K562 (cell line): Measurements from ENCODE around the gene SHROOM3. TPM values are rescaled to one million over a fixed set of nuclear protein-coding genes. Genes with fewer than 3 reads are reported as not detected.

Experiments used
- ATAC-seq: fragments of 200-7000 bp; cut with Tn5 transposase; 3 replicates; pipeline ENCODE4 v1.9.1; 2020; ENCODE audit warnings: moderate library complexity
- BruUV-seq: library from RNA; stranded (reverse); fragments of 400-500 nt; replicated peaks from 2 replicates; lab custom pipeline; 2021; lab: Mats Ljungman, UMichigan
- CTCF ChIA-PET: fragments of 300-600 bp; formaldehyde crosslinking; extraction: SDS; loops from one replicate; lab custom pipeline; 2021; ENCODE audit warnings: low intra/inter-chr PET ratio; lab: Yijun Ruan, JAX
- POLR2A ChIA-PET: fragments of 300-600, 350-650 bp; sonication (Branson Sonifier 250); formaldehyde crosslinking; extraction: SDS; loops from one replicate; lab custom pipeline; 2021; ENCODE audit warnings: antibody characterized with exemption, inconsistent platforms; lab: Yijun Ruan, JAX
- DNase-seq, 4 experiments: peaks; one replicate each; pipeline versions ENCODE4 v3.0.0 to v3.0.0-alpha.2; 2011 to 2018; ENCODE audit warnings: low spot score in 3 of 4, mixed read lengths in 3 of 4; ENCODE audit errors: extremely low read depth in 1 of 4
- FAIRE-seq: peaks from 2 replicates; lab custom pipeline; 2011; peaks lifted over from hg19 to GRCh38; lab: Jason Lieb, UNC
- H2AFZ ChIP-seq: 2 replicates; pipeline ENCODE4 v1.6.0; 2011; ENCODE audit warnings: low read depth, low read length, control low read depth, inconsistent platforms
- H3K27ac ChIP-seq: fragments of 200-600 bp; 3 replicates; pipeline ENCODE4 v1.8.0; 2011; ENCODE audit warnings: low read depth, mild to moderate bottlenecking, control low read depth, inconsistent platforms, low read length, moderate library complexity, mixed read lengths; ENCODE audit errors: extremely low read depth
- H3K27me3 ChIP-seq, 2 experiments: fragments of 300-600 bp in 1 of 2; 2 replicates in 1 of 2; 3 replicates in 1 of 2; pipeline versions ENCODE4 v1.6.0 to v1.8.0; 2011; ENCODE audit warnings: inconsistent platforms in 2 of 2, low read length in 2 of 2, mild to moderate bottlenecking in 1 of 2, mixed read lengths in 1 of 2, moderate library complexity in 1 of 2; ENCODE audit not compliant: control insufficient read depth in 2 of 2, insufficient read depth in 2 of 2
- H3K36me3 ChIP-seq: fragments of 300-600 bp; 3 replicates; pipeline ENCODE4 v1.8.0; 2011; ENCODE audit warnings: mild to moderate bottlenecking, low read length, inconsistent platforms; ENCODE audit not compliant: control insufficient read depth, insufficient read depth
- H3K4me1 ChIP-seq, 2 experiments: fragments of 200-600 bp in 1 of 2; replicated peaks in 1 of 2; 2 replicates in 1 of 2; 3 replicates in 1 of 2; pipeline versions ENCODE4 v1.5.1 to v1.8.0; 2011; ENCODE audit warnings: inconsistent platforms in 2 of 2, low read length in 2 of 2, mild to moderate bottlenecking in 1 of 2, mixed read lengths in 1 of 2, moderate library complexity in 1 of 2; ENCODE audit not compliant: control insufficient read depth in 2 of 2, insufficient read depth in 2 of 2
- H3K4me2 ChIP-seq: 2 replicates; pipeline ENCODE4 v1.6.1; 2011; ENCODE audit warnings: low read length, control low read depth, inconsistent platforms, mixed read lengths; ENCODE audit not compliant: insufficient read depth
- H3K4me3 ChIP-seq: fragments of 200-600 bp; sonication (generic), shearing (Covaris generic); 2 replicates; pipeline ENCODE4 v1.5.1; 2016; ENCODE audit warnings: control low read depth, inconsistent platforms
- H3K79me2 ChIP-seq: fragments of 200-600 bp; 3 replicates; pipeline ENCODE4 v1.8.0; 2011; ENCODE audit warnings: low read length, inconsistent platforms; ENCODE audit not compliant: control insufficient read depth, insufficient read depth
- H3K9ac ChIP-seq, 2 experiments: 2 replicates each; pipeline versions ENCODE4 v1.6.0 to v1.6.1; 2011; ENCODE audit warnings: low read depth in 2 of 2, low read length in 2 of 2, control low read depth in 1 of 2, inconsistent platforms in 1 of 2, mild to moderate bottlenecking in 1 of 2, mixed read lengths in 1 of 2; ENCODE audit not compliant: insufficient read depth in 1 of 2
- H3K9me1 ChIP-seq: one replicate; pipeline ENCODE4 v1.6.0; 2011; ENCODE audit warnings: inconsistent platforms, mild to moderate bottlenecking, low read length, moderate library complexity; ENCODE audit not compliant: control insufficient read depth, insufficient read depth
- H3K9me3 ChIP-seq: replicated peaks from 2 replicates; pipeline ENCODE4 v1.5.1; 2011; ENCODE audit warnings: low read depth, low read length, inconsistent platforms; ENCODE audit not compliant: control insufficient read depth, insufficient read depth
- H4K20me1 ChIP-seq: replicated peaks from 2 replicates; pipeline ENCODE4 v1.6.1; 2011; ENCODE audit warnings: low read length, inconsistent platforms, mixed read lengths; ENCODE audit not compliant: control insufficient read depth, insufficient read depth
- ADNP ChIP-seq: fragments of 200-800 bp; sonication (Bioruptor generic); IDR thresholded peaks from 2 replicates; pipeline ENCODE4 v1.6.1; 2016; ENCODE audit warnings: missing genetic modification characterization, missing compliant biosample characterization
- CBX1 ChIP-seq: sonication (generic); IDR thresholded peaks from 2 replicates; pipeline ENCODE4 v1.6.1; 2016; ENCODE audit warnings: antibody characterized with exemption, low read depth, mild to moderate bottlenecking
- CTBP1 ChIP-seq: fragments of 450-650 bp; IDR thresholded peaks from 2 replicates; pipeline ENCODE4 v1.6.1; 2016; ENCODE audit warnings: borderline replicate concordance
- DEAF1 ChIP-seq: fragments of 450-650 bp; formaldehyde crosslinking; IDR thresholded peaks from 2 replicates; pipeline ENCODE4 v1.4.0; 2020; ENCODE audit warnings: mild to moderate bottlenecking, moderate library complexity
- E2F1 ChIP-seq: sonication (generic); formaldehyde crosslinking; IDR thresholded peaks from 2 replicates; pipeline ENCODE4 v1.8.1; 2023; ENCODE audit warnings: mild to moderate bottlenecking, missing genetic modification reagents, moderate library complexity
- ETS1 ChIP-seq: conservative IDR thresholded peaks from 2 replicates; pipeline ENCODE4 v1.6.1; 2011; ENCODE audit warnings: low read depth, mild to moderate bottlenecking, low read length; ENCODE audit not compliant: control insufficient read depth
- MEIS2 ChIP-seq: fragments of 450-650 bp; IDR thresholded peaks from 2 replicates; pipeline ENCODE4 v1.6.1; 2014; ENCODE audit warnings: mild to moderate bottlenecking; ENCODE audit not compliant: partially characterized antibody
- NR4A1 ChIP-seq, 2 experiments: fragments of 250-450 bp in 1 of 2; fragments of 450-650 bp in 1 of 2; sonication (Bioruptor Pico) in 1 of 2; IDR thresholded peaks; 2 replicates each; pipeline versions ENCODE4 v1.4.0 to v1.6.1; 2016 to 2020; ENCODE audit warnings: mild to moderate bottlenecking in 2 of 2, missing compliant biosample characterization in 1 of 2, missing genetic modification characterization in 1 of 2, moderate library complexity in 1 of 2
- PRMT5 ChIP-seq: sonication (generic); formaldehyde crosslinking; IDR thresholded peaks from 2 replicates; pipeline ENCODE4 v1.5.0; 2020; ENCODE audit warnings: missing genetic modification reagents
- RBM39 ChIP-seq: fragments of 200-400 bp; formaldehyde crosslinking; optimal IDR thresholded peaks from 2 replicates; pipeline ENCODE3; 2018; ENCODE audit warnings: low read depth, low read length
- SRSF9 ChIP-seq: fragments of 200-400 bp; formaldehyde crosslinking; IDR thresholded peaks from 2 replicates; pipeline ENCODE4 v1.6.1; 2017; ENCODE audit warnings: low read depth, low read length, borderline replicate concordance
- TRIM28 ChIP-seq: fragments of 450-650 bp; IDR thresholded peaks from 2 replicates; pipeline ENCODE4 v1.6.1; 2017
- ZFX ChIP-seq: sonication (generic); formaldehyde crosslinking; IDR thresholded peaks from 2 replicates; pipeline ENCODE4 v1.8.0; 2022; ENCODE audit warnings: mild to moderate bottlenecking, missing genetic modification reagents, moderate library complexity
- ZNF133 ChIP-seq: fragments of 250-450 bp; sonication (Bioruptor Pico); IDR thresholded peaks from 2 replicates; pipeline ENCODE4 v1.4.0; 2020; ENCODE audit warnings: mild to moderate bottlenecking
- ZNF253 ChIP-seq: fragments of 250-450 bp; sonication (Bioruptor Pico); conservative IDR thresholded peaks from 2 replicates; pipeline ENCODE4 v1.6.1; 2021; ENCODE audit warnings: mild to moderate bottlenecking
- ZNF436 ChIP-seq: fragments of 250-450, 450-650 bp; sonication (Bioruptor Pico); formaldehyde crosslinking; IDR thresholded peaks from 2 replicates; pipeline ENCODE4 v1.7.0; 2020; ENCODE audit warnings: mild to moderate bottlenecking
- ZNF583 ChIP-seq: fragments of 250-450 bp; sonication (Bioruptor Pico); IDR thresholded peaks from 2 replicates; pipeline ENCODE4 v1.4.0; 2020
- ZNF655 ChIP-seq: fragments of 250-450 bp; sonication (Bioruptor Pico); IDR thresholded peaks from 2 replicates; pipeline ENCODE4 v1.5.0; 2021
- WGBS: fragments of 100-300 bp; shearing (Covaris generic); methylation state at CpG from one replicate; pipeline ENCODE4 v1.1.6; 2016; ENCODE audit warnings: low coverage, mixed read lengths; ENCODE audit not compliant: insufficient coverage; ENCODE audit errors: missing lambda C conversion rate; 5-methylcytosine and 5-hydroxymethylcytosine counted together
- in situ Hi-C: fragments of 300-500 bp; cut with MboI; formaldehyde crosslinking; loops from 4 replicates; pipeline ENCODE4 v1.15.0; 2018; ENCODE audit warnings: inconsistent platforms, mixed read lengths
- intact Hi-C: fragments of 100-400 bp; cut with micrococcal nuclease; formaldehyde crosslinking; loops from 2 replicates; pipeline ENCODE4 v1.14.2; 2022
- polyA plus RNA-seq, 8 experiments: library from polyadenylated mRNA; depleted of rRNA in 4 of 8; stranded (reverse) in 5 of 8; unstranded in 3 of 8; fragments of >200 nt; fragmentation: Nextera tagmentation in 2 of 8; fragmentation: Illumina TruSeq in 1 of 8; extraction: Ambion mirVana in 2 of 8; extraction: Trizol in 1 of 8; gene quantifications; 2 replicates each; pipeline versions ENCODE4 v1.2.1 to v1.2.3, GENCODE V29; 2011 to 2014; ENCODE audit warnings: inconsistent platforms in 1 of 8, missing spikeins in 1 of 8
- total RNA-seq, 7 experiments: library from RNA; depleted of rRNA in 6 of 7; stranded (reverse); fragments of >200 nt in 6 of 7; fragmentation: Illumina TruSeq in 2 of 7; extraction: Trizol in 2 of 7; gene quantifications; 2 replicates each; pipeline versions ENCODE4 v1.2.1 to v1.2.3, GENCODE V29; 2011 to 2021; ENCODE audit warnings: low replicate concordance in 1 of 7

SHROOM3 gene
- total and polyA plus RNA-seq, 9 of the 15 experiments (the other 6 are each of a cell fraction or from before 2014, with no cell fraction given), result 0.01 to 0.07 TPM; not detected in 7

- no peaks in the 10 kb centered on the region for H3K9me3 ChIP-seq
- 73% methylated on average over 2 of the region's 2 CpGs for WGBS
- no peak for DNase-seq
- TF ChIP-seq SRSF9, result no peak
- TF ChIP-seq CBX1, result no peak
- TF ChIP-seq ZNF133 (CRISPR knock-in tag), result no peak
- no peak for TF ChIP-seq DEAF1 (CRISPR knock-in tag)
- TF ChIP-seq ZNF655 (CRISPR knock-in tag), result no peak
- TF ChIP-seq PRMT5 (CRISPR knock-in tag), result no peak
- TF ChIP-seq RBM39, result no peak
- no peak for TF ChIP-seq ZNF436
- TF ChIP-seq ZNF583 (CRISPR knock-in tag), result no peak
- no peak for TF ChIP-seq TRIM28
- TF ChIP-seq ETS1, result no peak
- TF ChIP-seq ADNP, result no peak
- no peak for TF ChIP-seq CTBP1
- no peak for TF ChIP-seq ZNF253 (CRISPR knock-in tag)
- no peak for TF ChIP-seq E2F1 (CRISPR knock-in tag)
- TF ChIP-seq MEIS2, result no peak
- no peak for TF ChIP-seq ZFX (CRISPR knock-in tag)
- TF ChIP-seq NR4A1 (CRISPR knock-in tag; IDR thresholded peaks at IDR 0.05), result no peak
- no peak for TF ChIP-seq NR4A1 (tag; IDR thresholded peaks at IDR 0.05)
- TF ChIP-seq, all 486 proteins: peak for 0
- Histone ChIP-seq H3K4me3 (no peak overlapping the region), H3K36me3 (no peaks in the 10 kb centered on the region), H3K79me2 (no peaks in the 10 kb centered on the region), H2AFZ (no peak overlapping the region), H3K27me3 (no peaks in the 10 kb centered on the region; a peak in 1 of 5 replicates), H3K4me1 (peaks cover 0 to 3% of the 10 kb centered on the region in 2 experiments; a peak in 1 of 5 replicates), H3K9ac (no peak overlapping the region), H3K4me2 (no peak overlapping the region), H3K27ac (no peak overlapping the region), H3K9me1 (no peaks in the 10 kb centered on the region), H4K20me1 (no peaks in the 10 kb centered on the region)
- in situ Hi-C loops (no loop called here), intact Hi-C loops (no loop called here)
- FAIRE-seq (no peak), ATAC-seq (no peak)
- POLR2A ChIA-PET, result no interaction called here
- CTCF ChIA-PET, result no interaction called here
- BruUV-seq, result no TSS peak
Observed at GRCh38 chr4:76458297-76458696, 23.3 kb downstream of the SHROOM3 start.
